Forelimb muscle (tissue), 1 donor: ENCODE data around the gene CFAP299. TPM values are rescaled to one million over a fixed set of nuclear protein-coding genes. Genes with fewer than 3 reads are reported as not detected.

ENCODE experiments used
- DNase-seq: peaks from one replicate; pipeline ENCODE4 v3.0.0-alpha.2; 2013; ENCODE audit warnings: low read depth
- polyA plus RNA-seq: library from polyadenylated mRNA; unstranded; fragments of 120-200 nt; gene quantifications from one replicate; pipeline ENCODE4 v1.2.1, GENCODE V29; 2013; ENCODE audit not compliant: insufficient read length

Gene CFAP299
- polyA plus RNA-seq, 1 donor, result 0.23 TPM

DNA sequence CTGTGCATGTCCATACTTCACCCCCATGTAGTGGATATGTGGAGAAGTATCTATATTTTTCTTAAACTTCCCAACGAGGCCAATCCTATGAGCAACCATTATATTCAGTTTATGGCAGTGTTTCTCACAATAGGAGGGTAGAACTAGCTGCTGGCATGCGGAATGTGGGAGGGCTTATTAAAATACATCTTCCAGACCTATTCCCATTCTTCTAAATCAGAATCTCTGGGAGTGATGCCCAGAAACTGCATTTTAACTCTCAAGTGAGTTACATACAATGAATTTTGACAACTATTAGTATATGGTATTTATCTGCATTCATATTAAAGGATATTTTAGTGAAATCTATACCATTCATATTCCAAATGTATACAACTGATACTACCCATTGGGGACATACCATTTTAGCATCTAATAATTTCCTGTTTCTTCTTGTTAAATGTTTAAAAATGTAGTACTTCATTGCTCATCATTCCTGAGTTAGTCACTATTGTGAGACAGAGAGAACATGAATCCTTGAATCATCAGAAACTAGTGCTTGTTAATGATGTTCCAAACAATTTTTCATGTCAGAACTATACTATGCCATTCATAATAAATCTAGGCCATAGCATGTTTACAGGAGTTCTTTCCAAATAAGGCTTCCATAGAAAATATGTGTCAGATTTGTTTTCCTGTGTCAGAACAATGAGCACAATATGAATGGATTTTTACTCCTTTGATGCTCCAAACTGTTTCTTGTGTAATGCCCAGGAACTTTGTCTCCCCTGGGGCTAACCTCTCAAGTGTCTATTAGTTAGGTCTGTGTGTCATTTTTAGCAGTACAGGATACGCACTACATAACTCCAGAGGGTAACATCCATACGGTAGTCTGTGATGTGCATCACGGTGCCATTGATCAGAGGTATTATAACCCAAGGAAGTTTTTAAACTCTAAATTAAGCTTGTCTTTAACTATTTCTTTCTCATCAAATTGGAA, 496.1 kb downstream of the CFAP299 start:
- no peak for DNase-seq

DNA sequence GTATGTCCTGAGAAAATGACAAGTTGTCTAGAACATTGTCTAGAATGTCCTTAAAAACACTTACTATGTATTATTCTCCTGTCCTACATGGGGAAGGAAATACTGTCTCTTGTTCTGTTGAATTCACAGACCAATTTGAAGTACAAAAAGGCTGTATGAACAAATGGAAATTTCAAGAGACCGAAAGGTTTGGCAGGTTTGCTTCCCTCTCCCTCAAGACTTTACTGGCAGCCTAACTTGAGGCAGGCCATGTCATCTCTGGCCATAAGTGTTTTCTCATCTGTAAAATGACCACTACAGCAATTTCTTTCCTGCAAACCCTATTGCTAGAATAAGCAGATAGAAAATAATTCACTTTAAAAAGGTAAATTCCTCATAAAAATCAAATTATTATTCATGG, 503.8 kb downstream of the CFAP299 start:
- peak; percentile 77 for DNase-seq

DNA sequence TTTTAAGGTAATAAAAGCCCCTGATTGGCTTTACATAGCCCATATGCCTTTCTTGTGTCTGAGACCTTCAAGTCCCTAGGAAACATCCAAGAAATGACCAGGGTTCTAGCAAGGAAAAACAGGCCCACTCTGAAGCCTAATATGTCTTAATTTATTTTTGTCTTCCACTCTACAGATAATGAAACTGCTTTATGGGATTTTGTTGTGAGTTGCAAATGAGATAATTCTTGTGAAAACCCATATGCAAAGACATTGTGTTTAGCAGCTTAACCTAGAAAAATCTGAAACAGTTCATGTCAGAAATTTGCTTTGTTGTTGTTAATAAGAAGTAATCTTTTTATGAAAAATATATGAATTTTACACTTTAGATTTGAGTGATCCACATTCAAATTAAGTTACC, 504.3 kb downstream of the CFAP299 start:
- DNase-seq, result no peak

DNA sequence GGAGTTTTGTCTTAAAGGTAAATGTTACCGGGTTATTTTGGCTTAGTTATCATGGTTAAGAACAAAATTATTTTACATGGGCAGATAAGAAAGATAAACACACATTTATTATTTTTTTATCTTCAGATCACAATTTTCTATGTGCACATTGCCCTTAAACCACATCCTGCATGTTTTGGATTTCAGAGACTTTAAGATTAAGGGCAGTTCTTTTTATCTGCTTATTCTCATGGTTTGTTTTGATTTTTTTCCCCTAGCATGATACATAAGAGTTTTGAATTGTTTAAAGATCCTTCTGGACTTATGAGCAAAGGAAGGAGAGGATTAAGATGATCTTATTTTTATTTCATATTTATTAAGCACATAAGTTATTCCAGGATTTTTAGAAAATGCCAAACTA, 504.9 kb downstream of the CFAP299 start:
- DNase-seq, result no peak

DNA sequence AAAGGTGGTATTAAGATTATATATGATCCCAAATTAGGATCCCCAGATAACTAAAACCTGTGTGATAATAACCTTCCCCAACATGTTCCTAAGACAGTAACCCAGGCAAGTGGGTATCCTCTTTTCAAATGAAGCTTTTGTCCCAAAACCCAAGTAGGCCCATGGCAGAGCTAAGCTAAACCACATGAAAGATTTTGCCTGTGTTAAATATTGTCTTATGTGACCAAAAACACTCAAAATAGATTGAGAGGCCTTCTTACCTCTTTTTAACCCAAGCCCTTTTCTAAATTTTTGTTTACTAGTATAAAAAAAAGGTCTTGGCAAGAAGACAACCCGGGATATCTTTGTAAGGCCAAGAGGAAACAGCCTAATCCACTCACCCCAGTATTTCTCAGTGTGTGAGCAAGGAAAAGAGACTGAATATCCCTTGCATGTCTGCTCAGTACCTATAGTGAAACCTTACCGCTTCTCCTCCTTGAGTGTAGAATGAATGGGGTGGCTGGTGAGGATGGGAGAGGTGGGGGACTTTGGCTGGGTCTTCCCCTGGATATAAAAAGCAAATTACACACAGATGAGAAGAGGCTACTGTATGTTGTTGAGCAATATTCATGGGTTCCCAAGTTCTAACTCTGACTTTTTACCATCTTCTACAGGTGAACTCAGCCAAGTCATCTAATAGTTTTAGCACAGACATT, 506.2 kb downstream of the CFAP299 start:
- DNase-seq, result no peak

DNA sequence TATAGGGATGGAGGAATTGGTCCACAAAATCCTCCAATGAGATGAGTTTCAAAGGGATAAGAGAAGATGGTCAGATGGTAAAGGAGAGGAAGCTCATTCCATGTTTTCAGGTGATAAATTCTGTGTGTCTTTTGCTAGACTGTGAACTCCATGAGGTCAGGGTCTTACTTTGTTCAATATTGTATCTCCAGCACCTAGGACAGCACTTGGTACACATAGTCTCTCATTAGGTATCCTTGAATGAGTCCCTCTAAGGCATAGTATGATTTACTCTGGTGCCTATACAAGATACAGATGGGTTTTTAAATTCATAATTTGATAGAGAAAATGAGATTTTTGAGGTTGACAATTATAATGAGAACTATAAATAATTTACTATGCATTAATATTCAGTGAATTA, 510.7 kb downstream of the CFAP299 start:
- DNase-seq, result no peak

DNA sequence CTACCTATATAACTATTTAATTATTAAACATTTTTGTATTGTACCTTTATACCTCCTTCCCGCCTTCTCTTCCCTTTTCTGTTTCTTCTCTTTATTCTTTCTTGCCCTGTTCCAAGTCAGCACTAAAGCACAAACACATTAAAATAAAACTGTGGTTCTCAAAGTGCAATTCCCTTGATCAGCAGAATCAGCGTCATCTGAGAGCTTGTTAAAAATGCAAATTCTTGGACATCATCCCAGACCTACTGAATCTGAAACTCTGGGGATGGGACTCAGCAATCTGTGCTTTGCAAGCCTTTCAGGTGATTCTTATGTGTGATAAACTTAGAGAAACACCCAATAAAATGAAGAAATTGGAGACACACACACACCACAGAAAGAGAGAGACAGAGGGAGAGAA, 516.5 kb downstream of the CFAP299 start:
- no peak for DNase-seq

DNA sequence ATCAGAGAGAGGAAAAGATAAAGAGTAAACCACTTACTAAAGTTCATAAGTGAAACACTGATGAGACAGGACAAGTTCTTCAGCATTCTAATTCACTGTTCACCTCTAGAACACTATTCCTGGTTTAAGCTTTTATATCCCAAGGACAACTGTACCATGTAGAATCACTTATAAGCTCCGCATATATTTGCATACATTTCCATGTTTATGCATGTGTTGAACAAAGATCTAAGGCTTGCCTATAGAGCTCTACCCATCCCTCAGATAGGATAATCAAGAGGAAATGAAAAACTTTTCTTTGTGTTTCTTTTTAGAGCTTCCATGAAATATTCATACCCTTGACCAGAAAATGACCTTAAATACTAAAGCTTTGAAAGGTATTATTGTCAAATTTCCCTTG, 538.0 kb downstream of the CFAP299 start:
- no peak for DNase-seq

DNA sequence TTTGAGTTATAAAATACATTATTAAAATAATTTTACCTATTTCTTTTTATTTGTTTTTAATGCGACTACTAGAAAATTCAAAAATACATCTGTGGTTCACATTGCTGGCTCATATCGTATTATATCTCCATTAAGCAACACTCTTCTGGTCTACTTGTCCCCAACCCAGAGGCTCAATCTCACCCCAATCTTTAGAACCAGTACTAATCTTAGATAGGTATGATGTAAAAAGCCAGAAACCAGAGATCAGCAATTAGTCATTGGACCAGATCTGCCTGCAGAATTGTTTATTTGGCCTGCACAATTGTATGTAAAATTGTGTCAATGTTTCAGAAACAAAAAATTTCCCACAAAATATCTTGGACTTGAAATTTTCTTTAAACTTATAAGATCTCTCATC, 539.4 kb downstream of the CFAP299 start:
- no peak for DNase-seq

- DNase-seq, result no peak
Observed at GRCh38 chr4:80875642-80876041, 540.1 kb downstream of the CFAP299 start.

DNA sequence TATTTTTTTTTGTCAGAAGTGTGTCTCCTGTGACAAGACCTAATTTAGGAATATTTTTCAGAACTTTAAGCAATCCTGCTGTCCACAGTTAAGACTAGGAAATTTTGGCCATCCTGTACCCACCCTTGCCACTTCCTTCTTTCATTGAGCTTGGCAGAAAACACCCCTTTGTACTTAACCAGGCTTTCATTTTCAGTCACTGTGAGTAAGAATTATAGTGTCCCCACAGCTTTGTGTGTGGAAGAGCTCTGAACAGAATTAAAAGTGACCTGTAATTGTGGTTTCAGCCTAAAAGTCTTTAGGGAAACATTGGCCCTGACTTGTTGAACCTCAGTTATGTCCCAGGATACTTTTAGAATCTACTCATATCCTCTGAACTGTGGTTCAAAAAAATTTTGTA, 541.3 kb downstream of the CFAP299 start:
- no peak for DNase-seq

DNA sequence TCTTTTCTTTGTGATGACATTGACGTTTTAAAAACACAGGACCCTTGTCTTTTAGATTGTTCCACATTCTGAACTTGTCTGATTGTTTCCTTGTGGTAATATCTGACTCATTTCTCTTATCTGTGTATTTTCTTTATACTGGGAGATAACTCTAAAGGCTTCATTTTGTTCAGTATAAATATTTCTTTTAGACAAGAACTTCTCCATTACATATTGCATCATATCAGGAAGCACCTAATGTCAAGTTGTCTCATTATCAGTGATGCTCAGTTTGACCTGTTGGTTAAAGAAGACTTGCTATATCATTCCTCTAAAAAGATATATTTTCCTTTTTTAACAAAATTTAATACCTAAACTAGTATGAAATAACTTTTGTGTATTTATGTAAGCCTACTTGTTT, 542.7 kb downstream of the CFAP299 start:
- no peak for DNase-seq

- no peak for DNase-seq
Observed at GRCh38 chr4:80897537-80898303, 562.2 kb downstream of the CFAP299 start.

DNA sequence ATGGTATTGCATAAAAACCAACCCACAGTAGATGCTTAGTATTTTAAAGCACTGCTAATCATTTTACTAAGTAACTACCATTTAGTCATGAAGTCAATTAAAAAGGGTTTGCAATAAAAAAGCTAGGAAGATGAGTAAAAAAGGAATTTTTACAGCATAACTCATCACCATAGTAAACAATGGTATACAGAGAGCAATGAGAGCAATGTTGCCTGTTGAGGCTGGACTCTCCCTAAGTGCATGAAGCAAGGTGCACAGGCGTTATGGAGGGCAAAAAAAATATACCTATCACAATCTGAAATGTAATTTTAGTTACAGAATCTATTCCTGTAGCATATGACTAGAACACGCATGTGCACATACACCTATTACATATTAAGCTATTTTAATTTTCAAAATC, 565.4 kb downstream of the CFAP299 start:
- no peak for DNase-seq

DNA sequence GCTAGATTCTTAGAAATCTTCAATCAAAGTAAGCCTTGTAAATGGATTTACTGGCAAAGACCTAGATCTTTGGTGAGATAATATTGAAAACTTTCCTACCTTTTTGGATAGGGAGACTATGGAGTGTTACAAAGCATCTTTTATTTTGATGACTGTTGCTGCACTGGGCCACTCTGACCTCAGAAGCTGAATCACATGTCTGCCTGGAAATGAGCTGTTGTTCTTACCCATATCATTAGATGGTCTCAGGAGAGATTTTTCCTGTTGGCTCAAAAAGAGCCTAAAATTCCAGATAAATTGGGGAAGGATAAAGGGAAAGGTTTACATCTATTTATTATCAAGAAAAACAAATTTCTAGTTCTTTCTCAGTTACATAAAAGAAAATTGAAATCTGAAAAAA, 567.5 kb downstream of the CFAP299 start:
- no peak for DNase-seq

GRCh38 chr4:80909938-80910337, 574.4 kb downstream of the CFAP299 start:
- no peak for DNase-seq

DNA sequence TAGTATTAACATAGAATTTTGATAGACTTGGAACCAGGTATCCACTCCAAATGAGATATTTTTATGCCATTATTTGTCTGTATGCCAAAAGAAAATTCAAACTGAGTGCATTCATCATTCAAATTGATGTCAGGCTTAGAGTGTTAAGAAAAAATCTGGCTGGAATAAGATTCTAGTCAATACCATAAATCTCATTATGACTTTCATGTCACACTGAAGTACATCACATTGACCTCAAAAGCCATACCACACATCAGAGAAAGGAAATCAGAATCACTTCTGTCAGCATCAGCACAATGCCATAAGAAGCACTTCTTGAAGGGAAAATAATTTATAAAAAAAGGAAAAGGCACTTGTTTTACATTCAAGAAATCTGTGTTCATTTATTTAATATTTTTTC, 575.9 kb downstream of the CFAP299 start:
- no peak for DNase-seq

DNA sequence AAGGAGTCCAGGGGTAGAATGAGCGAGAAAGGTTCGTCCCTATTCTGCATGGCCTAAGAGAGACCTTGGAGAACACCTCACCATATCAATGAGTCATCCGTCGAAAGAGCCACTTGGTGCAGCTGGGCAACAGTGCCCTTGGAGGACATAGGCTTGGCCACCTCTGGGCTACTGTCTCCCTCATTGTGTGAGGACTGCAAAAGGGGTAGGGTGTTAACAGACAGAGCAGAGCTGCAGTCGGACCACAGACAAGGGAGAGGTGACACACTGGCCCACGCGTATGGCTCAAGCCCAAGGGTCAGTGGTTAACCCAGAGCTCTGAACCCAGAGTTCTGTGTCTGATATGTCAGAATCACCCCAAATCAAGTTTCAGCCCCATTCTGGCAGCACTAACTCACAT, 576.8 kb downstream of the CFAP299 start:
- DNase-seq, result no peak

DNA sequence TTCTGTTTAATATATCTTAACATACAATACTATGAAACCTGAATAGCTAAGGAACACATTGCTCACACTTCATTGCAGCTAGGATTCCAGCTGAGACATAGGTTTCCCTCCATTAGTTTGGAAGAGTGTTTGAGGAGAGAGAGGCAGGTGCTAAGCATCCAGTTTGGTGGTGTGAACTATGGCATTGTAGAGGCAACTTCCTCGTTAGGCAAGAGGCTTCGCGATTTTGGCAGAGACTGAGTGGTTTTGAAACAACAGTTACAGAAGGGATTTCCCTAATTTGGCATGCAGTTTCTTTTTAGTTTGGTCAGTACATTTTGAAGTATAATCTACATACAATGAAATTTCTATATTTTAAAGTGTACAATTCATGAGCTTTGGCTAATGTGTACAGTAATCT, 577.9 kb downstream of the CFAP299 start:
- no peak for DNase-seq

- no peak for DNase-seq
Observed at GRCh38 chr4:80916770-80917169, 581.2 kb downstream of the CFAP299 start.

DNA sequence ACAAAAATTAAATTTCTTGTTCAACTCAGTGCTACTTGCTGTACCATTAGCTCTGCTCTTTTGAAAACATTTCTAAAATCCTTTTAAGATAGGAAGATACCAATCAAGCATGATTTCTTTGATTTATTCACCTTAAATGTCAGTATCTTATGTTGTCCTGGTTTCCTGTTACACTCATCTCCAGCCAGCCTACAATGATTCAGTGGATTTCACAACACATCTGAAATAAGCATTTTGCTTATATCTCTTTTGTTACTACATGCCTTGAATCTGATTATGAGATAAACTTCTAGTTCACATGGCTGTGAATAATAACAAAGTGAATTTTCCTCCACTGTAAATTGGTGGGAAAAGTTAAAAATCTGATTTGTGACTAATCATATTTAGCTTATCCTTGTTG, 582.5 kb downstream of the CFAP299 start:
- DNase-seq, result no peak

DNA sequence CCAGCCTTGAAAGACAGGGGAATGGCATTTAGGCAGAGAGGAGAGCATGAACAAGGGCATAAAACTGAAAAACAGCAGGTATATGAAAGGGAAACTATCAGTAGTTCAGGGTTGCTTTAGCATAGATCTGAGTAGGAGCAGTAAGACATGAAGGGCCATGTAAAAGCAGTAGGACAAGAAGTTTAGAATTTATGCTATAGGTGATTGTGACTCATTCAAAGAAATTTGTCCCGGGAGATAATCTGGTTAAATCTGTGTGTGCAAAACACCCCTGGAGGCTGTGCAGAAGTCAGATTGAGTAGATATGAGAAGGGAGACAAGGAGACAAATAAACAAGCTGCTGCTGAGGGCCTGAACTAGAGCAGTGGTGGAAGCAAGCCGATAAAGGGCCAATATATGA, 585.9 kb downstream of the CFAP299 start:
- no peak for DNase-seq
